HG02571 (cell line): ENCODE measurements around the gene PHYH.
"Not testable (repeated sequence)": the region's sequence is repeated elsewhere in the genome, so short reads cannot be mapped to it uniquely, and the experiment has no call there.

ENCODE experiments used
- ATAC-seq: cut with Tn5 transposase; IDR thresholded peaks from one replicate; pipeline ENCODE4 v1.9.1; 2021; ENCODE audit warnings: mild to moderate bottlenecking, moderate library complexity; ENCODE audit not compliant: unreplicated experiment

Gene PHYH

DNA sequence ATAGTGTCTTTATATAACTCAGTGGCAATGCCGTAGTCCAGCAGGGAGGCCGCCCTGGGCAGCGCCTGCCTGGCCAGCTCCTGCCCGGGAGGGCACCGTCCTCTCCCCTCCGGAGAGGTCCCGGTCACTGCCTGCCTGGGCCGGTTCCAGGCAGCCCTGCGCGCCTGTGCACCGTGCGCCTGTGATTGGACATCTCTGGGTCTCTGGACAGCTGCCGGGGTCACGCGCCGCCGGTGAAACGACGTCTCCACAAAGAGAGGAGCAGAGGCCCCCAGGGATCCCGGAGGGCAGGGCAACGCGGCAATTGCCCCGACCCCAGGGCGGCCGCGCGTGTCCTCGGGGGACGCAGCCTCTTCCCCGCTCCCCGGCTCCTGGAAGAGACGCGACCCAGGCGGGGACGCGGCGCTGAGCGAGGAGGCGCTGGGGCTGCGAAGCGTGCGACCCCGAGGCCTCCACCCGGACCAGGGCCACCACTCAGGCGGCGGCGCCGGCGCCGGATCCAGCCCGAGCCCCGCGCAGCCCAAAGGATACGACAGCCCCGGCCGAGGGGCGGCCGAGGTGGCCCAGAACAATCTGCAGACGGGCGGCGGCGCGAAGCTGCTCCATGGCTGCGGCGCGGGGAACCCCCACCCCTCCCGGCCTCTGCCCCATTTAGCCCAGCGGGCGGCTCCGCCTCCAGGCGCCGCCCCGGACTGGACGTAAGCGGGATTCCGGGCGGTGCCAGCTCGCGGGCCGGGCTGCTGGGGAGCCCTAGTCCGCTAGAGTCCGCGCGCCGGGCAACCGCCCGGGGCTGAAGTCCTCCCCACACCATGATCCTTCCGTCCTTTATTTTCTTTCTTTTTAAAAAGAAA, at the start of gene PHYH:
Gene PHYH (minus strand): TSS at position 628 of the 851 bp plus-strand sequence. CDS start 22 bp downstream, at position 606.
- peak; percentile 73 for ATAC-seq

DNA sequence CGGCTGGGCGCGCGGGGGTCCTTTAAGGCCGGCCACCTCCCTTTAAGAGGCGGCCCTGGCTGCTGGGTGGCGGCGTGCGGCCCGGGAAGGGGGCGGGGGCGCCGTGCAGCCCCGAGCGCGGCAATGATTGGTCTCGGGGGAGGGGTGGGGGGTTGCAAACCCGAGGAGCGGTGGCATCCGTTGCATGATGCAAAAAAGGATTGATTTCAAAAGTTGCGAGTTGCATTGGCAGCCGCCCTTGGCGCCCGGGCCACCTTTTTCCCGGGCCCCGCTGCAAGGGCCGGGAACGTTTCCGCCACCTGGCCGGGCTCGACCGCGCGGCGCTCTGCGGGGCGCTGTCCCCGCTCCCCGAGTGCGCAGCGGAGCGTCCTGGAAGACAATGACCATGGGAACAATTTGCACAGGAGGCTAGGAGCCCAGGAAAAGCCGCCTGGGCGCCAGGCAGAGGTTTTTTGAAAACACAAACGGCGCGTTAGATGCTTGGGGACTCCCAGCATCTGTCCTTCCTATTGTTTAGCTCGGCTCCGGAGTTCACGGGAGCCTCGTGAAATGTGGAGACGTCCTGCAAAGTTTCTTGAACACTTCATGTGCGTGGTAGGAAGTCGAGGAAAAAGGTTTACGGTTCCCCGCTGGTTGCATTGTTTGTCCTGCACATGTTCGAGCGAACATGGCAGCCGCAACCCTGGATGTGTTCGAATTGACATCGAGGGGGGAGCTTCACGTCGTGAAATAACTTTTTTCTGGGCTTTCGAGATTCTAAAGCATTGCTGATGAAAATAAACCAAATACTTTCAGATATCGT, 48.6 kb upstream of the PHYH start, which contains the start of gene SEPHS1:
Gene SEPHS1 (minus strand): TSS at position 78 of the 802 bp plus-strand sequence. CDS start 3,343 bp downstream, outside the sequence.
- ATAC-seq: peak; percentile 58

DNA sequence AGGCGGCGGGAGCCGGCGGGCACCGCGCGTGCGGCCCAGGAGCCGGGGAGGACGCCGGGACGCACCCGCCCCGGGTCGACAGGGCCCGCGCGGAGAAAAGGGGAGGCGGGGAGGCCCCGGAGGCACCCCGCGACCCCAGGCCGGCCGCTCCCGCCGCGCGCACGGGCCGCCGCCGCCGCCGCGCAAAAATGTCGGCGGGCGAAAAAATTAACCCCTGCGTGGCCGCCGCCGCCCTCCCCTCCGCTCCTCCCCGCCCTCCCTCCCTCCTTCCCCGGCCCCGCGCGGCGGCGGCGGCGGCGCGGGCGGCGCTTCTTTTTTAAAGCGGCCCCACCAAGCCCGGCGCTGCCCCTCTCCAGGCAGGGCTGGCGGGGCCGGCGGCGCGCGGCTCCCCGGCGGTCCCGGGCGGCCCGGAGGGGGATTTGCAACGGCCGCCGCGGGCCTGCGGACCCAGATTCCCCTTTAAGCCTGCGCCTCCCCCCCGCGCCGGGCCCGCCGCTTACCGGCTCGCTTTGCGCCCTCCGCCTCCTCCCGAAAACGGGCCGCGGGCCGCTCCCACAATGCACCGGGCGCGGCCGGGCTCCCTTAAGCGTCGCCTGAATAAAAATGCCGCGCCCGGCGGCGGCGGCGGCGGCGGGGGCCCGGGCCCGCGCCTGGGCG, 47.8 kb upstream of the PHYH start:
- peak; percentile 47 for ATAC-seq

DNA sequence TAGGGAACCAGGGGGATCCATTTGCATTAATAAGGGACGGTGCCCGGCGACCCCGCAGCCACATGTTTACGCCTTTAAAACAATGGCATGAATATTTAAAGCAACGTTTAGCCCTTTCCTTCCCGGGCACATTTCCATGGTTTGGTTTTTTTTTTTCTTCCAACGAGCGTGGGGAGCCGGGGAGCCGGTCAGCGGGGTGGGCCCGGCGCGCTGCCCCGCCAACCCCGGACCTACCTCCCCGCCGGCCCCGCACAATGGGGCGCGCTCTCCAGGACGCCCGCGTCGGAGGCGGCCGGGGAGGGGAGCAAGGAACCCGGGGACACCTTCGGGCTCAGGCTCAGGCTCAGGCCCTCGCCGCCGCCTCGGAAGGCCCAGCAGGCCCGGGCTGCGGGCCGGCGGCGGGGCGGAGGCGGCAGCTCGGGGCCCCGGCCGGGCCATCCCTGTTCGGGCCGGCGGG, 47.2 kb upstream of the PHYH start:
- peak; percentile 34 for ATAC-seq

DNA sequence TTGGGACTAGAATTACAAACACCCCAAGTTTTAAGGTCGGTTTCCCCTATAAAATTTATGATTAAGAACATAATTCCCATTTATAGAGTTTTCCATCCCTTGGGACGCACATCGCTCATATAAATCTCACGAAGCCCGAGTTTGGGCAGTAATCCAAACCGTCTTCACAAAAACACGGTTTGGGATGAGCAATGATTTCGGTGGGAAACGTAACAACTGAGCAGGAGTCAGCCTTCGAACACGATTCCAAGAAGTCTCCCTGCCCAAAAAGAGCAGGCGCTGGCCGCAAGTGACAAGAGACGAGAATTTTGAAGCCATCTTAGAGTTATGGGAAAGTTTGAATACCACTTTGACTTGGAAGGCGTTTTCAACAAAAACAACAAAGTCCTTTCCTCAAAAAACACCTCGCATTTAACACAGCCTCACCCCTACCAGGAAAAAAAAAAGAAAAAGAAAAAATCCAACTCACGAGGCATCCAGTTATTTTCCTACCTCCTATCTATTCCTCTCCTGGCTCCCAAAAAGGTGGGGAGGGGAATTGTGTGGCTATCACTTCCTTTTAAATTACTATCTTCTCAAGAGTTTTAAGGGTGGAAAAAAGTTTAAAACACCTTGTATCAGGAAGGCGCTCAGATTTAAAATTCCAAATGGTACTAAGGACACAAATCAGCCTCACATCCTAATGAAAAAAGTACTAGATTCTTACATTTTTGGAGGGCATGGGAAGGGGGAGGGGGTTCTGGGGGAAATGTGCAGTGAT, 46.6 kb upstream of the PHYH start:
- no peak for ATAC-seq

DNA sequence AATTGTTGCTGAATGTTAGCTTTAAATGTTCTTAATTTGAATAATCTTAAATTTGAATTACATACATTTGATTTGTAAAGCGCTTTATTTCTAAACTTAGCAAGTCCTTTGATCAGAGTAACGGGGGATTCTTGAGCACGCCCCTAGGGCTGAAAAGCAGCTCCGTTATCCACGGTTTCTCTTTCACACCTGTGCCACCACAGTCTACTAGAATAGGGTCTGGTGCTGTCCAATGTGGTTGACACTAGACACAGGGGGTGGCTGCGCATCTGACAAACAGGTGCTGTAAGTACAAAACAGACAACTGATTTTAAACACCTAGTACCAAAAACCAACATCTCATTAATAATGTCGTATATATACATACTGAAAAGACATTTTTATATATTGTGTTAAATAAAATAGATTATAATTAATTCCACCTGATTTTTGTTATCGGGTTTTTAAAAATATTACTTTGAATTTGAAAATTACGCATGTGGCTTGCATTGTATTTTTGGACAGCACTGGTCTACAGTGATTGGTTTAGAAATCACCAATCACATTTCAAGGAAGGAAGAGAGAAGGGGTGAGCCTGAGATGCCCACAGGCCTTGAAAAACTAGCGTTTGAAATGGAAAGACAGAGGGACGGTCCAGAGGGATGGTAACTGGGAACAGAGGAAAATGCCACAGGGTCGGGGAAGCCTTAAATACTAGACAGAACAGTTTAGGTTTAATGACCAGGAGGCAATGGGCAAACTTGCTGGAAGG, 40.9 kb upstream of the PHYH start:
- peak; percentile 88 for ATAC-seq

DNA sequence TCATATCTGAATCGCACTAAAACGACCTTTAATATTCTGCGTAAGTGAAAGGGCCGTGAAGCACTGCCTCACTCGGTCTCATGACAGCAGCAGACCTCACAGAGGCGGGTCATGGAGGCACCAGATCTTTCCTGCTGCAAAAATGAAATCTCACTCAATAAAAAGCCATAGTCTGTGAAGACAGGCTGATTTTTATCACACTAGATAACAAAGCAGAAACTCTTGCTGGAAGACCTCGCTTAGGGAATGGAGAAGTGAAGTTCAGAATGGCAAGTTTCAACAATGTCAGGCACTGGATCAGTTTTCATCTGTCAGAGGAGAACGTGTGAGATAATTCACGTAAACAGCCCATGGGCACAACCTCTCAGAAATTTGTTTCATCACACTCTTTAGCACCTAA, 40.2 kb upstream of the PHYH start:
- no peak for ATAC-seq

DNA sequence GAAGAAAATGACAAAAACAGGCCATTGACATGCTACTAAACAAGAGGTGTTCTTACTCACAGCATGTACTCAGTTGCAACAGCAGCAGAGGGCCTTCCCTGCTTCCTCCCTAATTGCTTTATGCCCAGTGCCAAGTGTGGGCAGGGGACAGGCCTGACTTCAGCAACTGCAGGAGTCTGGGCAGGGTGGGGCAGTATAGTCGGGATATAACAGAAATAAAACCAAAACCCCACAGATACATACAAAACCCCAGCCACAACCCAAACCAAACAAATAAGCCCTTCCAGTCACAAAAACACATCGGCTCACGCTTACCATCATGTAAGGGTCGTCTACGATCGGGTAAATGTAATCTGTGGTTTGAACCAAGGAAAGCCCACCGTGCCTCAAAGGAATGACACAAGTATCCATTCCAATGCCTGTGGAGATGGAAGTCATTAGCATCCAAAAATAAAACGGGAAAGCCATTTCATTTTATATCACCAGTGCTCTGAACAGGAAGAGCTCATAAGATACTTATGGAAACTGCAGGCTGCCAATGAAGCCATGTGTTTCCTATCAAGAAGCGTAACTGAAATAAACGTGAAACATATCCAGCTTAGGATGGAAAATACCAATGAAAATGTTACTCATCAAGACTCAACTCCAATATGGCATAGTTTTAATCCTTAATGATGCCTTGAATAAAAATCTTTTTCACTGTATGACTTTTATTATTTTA, 38.7 kb upstream of the PHYH start:
- ATAC-seq: no peak

DNA sequence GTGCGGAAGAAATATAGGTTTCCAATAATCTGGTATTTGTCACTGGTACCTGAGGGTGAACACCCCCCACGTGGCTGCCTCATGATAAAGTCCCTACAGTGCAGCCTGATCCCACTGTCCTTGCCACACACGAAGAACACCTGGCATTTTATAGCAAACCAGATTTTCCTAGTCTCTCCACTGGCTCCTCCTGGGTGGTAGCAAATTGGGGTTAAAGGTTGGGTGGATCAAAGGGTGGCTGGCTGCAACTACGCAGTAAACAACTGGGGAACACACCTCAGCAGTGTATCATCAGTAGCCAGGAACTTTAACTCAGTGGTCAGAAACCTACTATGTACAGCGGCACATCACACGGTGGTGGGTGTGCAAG, 37.9 kb upstream of the PHYH start:
- no peak for ATAC-seq

DNA sequence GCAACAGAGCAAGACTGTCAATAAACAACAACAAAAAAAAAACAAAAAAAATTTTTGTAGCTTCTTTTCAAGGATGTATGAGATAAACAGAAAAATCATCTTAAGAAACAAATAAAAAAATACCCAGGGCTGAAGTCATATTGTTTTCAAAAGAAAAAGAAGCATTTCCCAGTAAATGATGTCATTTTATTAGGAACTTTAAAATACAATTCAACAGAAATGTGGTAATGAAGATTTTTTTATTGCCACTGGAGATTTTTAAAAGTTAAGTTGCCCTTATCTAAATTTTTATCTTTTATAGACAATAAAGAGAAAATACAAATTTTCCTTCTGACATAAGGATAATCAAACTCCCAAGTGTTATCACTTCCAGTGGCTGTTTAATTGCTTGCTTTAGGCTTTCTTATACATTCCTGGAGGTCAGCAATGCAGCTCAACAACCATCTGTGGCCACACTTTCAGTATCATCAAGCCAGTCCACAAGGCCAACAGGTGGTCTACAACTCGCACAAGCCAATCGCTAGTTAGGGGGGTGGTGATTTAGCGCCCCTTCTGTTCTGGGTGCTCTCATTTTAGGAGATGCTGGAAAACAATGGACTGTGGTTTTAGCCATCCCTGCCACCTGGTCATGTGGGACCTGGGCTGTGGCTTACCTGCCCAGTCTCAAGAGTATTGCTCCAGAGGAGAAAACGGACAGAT, 37.4 kb upstream of the PHYH start:
- no peak for ATAC-seq

DNA sequence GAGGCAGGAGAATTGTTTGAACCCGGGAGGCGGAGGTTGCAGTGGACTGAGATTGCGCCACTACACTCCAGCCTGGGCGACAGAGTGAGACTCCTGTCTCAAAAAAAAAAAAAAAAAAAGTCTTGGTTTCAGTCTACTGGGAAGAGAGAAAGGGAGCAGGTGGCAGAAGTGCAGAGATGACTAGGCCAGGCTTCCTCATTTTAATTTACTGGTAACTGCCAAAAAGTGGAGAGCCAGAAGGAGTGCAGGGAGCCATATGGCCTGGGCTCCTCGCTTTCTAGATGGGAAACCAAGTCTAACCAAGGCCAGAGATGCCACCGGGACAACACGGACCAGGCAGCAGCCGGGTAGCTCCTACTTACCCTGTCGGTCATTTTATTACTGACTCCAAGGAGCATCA, 36.0 kb upstream of the PHYH start:
- ATAC-seq: peak; percentile 55

DNA sequence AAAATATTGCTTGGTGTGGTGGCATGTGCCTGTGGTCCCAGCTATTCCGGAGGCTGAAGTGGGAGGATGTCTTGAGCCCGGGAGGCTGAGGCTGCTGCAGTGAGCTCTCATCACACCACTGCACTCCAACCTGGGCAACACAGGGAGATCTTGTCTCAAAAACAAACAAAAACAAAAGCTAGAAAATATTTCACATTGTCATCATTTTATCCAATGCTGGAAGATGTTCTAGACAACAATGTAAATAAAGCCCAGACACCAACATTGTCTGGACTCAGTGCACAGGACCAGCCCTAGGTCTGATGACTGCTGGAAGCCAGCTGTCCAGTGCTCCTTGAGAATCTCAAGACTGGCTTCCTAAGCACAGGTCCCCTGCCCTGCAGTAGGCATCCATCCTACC, 34.7 kb upstream of the PHYH start:
- no peak for ATAC-seq

DNA sequence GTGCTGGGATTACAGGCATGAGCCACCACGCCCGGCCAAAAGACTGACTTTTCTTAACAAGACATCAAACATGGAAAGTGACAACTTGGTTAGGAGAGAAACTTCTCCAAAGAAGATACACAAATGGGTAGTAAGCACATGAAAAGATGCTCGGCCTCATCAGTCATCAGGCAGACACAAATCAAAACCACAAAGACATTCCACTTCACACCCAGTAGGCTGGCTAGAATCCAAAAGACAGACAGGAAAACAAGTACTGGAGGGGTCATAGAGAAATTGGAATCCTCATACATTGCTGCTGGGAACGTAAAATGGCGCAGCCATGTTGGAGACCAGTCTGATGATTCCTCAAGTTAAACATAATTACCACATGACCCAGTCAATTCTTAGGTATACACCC, 31.8 kb upstream of the PHYH start:
- ATAC-seq: no peak

DNA sequence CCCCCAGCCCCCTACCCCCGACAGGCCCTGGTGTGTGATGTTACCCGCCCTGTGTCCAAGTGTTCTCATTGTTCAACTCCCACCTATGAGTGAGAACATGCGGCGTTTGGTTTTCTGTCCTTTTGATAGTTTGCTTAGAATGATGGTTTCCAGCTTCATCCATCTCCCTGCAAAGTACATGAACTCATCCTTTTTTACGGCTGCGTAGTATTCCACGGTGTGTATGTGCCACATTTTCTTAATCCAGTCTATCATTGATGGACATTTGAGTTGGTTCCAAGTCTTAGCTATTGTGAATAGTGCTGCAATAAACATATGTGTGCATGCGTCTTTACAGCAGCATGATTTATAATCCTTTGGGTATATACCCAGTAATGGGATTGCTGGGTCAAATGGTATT, 31.1 kb upstream of the PHYH start:
- not testable (repeated sequence) for ATAC-seq

DNA sequence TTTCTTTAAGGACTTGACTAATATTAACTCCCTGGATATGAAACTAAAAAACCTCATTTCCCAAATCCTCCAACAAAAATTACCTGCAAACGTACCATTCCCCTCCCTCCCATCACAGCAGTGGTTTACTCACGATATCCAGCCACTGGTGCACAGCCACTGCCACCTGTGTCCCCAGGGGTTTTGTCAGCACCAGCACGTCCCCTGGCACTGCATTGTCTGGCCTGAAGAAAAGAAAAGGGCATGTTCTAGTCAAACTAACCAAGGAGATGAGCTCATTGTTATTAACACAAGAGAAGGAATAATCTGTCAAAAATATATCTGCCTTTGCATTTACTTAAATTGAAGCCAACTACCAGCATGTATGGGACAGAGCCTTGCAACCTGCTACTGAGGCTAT, 29.7 kb upstream of the PHYH start:
- ATAC-seq: no peak

DNA sequence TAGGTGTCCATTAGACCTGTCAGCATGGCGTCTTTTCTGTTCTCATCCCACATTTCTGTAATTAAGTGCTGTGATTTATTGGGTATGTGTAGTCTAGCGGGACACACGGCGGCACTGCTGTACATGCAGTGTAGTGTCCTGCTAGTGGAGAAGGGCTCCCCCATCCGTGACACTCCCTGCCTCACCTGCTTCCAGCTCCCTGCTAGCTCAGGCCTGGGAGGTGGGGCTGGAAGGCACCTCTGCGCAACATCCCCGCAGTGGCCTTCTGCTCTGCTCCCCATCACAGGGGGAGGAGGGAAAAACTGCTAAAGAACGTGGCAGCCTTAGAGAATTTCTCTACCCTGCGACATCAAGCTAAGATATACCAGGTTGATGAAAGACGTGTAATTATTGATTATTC, 28.7 kb upstream of the PHYH start:
- ATAC-seq: no peak

DNA sequence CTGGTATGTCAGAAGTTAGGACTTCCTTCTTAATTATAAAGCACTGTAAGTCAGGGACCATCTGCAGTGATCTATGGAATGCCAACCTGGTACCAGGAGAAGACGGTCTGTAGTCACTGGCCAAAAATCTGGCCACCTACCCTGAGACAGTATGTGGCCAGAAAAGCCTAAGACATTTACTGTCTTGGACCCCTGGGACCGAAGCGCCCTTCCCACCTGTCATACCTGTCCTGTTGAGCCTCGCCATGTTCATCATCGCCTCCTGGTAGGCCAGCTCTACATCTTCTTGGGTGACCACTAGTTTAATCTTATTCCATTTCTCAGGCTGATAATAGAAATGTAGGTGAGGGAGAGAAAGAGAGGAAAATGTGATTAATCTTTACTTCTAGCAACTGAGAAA, 28.3 kb upstream of the PHYH start:
- ATAC-seq: no peak

DNA sequence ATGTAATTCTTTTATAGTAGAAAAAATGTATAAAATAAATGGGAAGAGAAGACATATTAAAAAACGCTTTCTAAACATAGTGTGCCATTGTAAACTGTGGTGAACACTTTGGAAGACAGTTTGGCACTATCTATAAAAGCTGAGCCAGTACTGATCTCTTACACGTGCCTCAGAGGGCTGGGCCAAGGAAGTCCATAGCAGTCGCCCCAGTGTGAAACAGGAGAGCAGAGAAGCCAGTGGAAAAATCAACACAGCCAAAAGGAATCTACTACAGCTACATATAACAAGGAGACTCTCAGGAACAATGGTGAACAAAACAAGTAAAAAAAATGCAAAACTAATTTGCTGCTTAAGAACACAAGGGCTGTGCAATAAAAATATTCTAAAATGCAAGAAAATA, 27.7 kb upstream of the PHYH start:
- no peak for ATAC-seq
